ENCODE results near the gene CFAP298. TPM values are rescaled to one million over a fixed set of nuclear protein-coding genes. Genes with fewer than 3 reads are reported as not detected.

CFAP298 gene
- total RNA-seq, 1 experiment from 2014 or later: 96.0 TPM

GRCh38 chr21:32572574-32573420, 39.4 kb downstream of the CFAP298 start:
- H3K36me3 ChIP-seq (ENCODE audit: low read depth, low read length): no peaks in the 10 kb centered on the region
- H3F3A ChIP-seq (ENCODE audit: low read length, unreplicated experiment): no peaks in the 10 kb centered on the region
- peaks cover 11% of the 10 kb centered on the region for H3K4me1 ChIP-seq (ENCODE audit: insufficient read depth, low read length)
- H3K27me3 ChIP-seq (ENCODE audit: low read length): no peaks in the 10 kb centered on the region
- ATAC-seq (no peak), DNase-seq (peak; percentile 10)
- no peak overlapping the region for H3K4me3 ChIP-seq (ENCODE audit: low read length)
- peak overlapping the region; percentile 7; the same call in 1 of the 2 replicates for H2AFZ ChIP-seq (ENCODE audit: low read length)
- TF ChIP-seq CTCF (conservative IDR thresholded peaks at IDR 0.05; ENCODE audit: low read depth, low read length) (no peak), EZH2 (IDR thresholded peaks at IDR 0.05; ENCODE audit: low read length, unreplicated experiment) (no peak), EZH2phosphoT487 (IDR thresholded peaks at IDR 0.05; ENCODE audit: borderline replicate concordance, low read length) (no peak)
- ChIA-PET POLR2A (ENCODE audit: unreplicated experiment) (no interaction called here), CTCF (no interaction called here)
- no TSS peak for BruUV-seq (replicated peaks)
- no peaks in the 10 kb centered on the region for H3K9me3 ChIP-seq (ENCODE audit: low read length)
- intact Hi-C loops (cut with micrococcal nuclease): no loop called here
- no peak overlapping the region for H3K4me2 ChIP-seq (ENCODE audit: low read length)
- no peaks in the 10 kb centered on the region for H3K79me2 ChIP-seq (ENCODE audit: low read length)
- H4K20me1 ChIP-seq (ENCODE audit: low read length): no peaks in the 10 kb centered on the region
- H3K9ac ChIP-seq (ENCODE audit: low read length): no peak overlapping the region
- H3K27ac ChIP-seq (ENCODE audit: low read length): no peak overlapping the region
- no peaks in the 10 kb centered on the region for H3K9me2 ChIP-seq (replicated peaks; ENCODE audit: low read length)

- peak overlapping the region; percentile 98; the same call in 1 of the 2 replicates for H2AFZ ChIP-seq (ENCODE audit: low read length)
- intact Hi-C loops (cut with micrococcal nuclease): no loop called here
- TF ChIP-seq EZH2phosphoT487 (IDR thresholded peaks at IDR 0.05; ENCODE audit: borderline replicate concordance, low read length) (no peak), CTCF (conservative IDR thresholded peaks at IDR 0.05; ENCODE audit: low read depth, low read length) (no peak), EZH2 (IDR thresholded peaks at IDR 0.05; ENCODE audit: low read length, unreplicated experiment) (no peak)
- no peaks in the 10 kb centered on the region for H3K36me3 ChIP-seq (ENCODE audit: low read depth, low read length)
- H3K79me2 ChIP-seq (ENCODE audit: low read length): no peaks in the 10 kb centered on the region
- ChIA-PET POLR2A (ENCODE audit: unreplicated experiment) (interaction anchor here (1.2 kb wide), 1 partner anchor 178 kb away, joined by 4 read pairs; no protein-coding TSS in a partner anchor), CTCF (no interaction called here)
- peaks cover 11% of the 10 kb centered on the region for H3K4me1 ChIP-seq (ENCODE audit: insufficient read depth, low read length)
- no peak overlapping the region for H3K9ac ChIP-seq (ENCODE audit: low read length)
- no peaks in the 10 kb centered on the region for H3K27me3 ChIP-seq (ENCODE audit: low read length)
- H3K4me2 ChIP-seq (ENCODE audit: low read length): peak overlapping the region; percentile 95; the same call in 1 of the 2 replicates
- no TSS peak for BruUV-seq (replicated peaks)
- DNase-seq: no peak
- H3K4me3 ChIP-seq (ENCODE audit: low read length): no peak overlapping the region
- no peaks in the 10 kb centered on the region for H4K20me1 ChIP-seq (ENCODE audit: low read length)
- H3K9me2 ChIP-seq (replicated peaks; ENCODE audit: low read length): no peaks in the 10 kb centered on the region
- H3F3A ChIP-seq (ENCODE audit: low read length, unreplicated experiment): no peaks in the 10 kb centered on the region
- H3K9me3 ChIP-seq (ENCODE audit: low read length): no peaks in the 10 kb centered on the region
- no peak for ATAC-seq
- no peak overlapping the region for H3K27ac ChIP-seq (ENCODE audit: low read length)
These were observed 41.7 kb downstream of the CFAP298 start for GRCh38 chr21:32570456-32570855.

Data from PC-3 (cell line).